ENCODE measurements around the gene PRDM10. TPM values are rescaled to one million over a fixed set of nuclear protein-coding genes. Genes with fewer than 3 reads are reported as not detected.

Gene PRDM10
- total RNA-seq, 1 experiment from 2014 or later, result 9.2 TPM

DNA sequence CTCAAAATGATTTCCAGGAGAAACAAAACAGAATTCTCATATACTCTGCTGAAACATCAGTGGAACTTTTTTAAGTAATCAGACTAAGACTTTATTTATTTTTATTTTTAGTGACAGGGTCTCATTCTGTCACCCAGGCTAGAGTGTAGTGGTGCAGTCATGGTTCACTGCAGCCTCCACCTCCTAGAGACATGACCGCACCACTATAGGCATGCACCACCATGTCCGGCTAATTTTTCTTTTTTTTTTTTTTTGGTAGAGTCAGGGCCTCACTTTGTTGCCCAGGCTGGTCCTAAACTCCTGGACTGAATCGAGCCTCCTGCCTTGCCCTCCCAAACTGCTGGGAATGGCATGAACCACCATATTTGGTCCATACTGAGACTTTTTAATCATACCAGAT is 42.9 kb downstream of the PRDM10 start:
- no peak for DNase-seq (ENCODE audit: low read depth, low spot score)
- H3K79me2 ChIP-seq (ENCODE audit: insufficient read depth, low read length), result no peaks in the 10 kb centered on the region
- ATAC-seq, result no peak
- CTCF ChIA-PET, result no interaction called here
- no peaks in the 10 kb centered on the region for H3K36me3 ChIP-seq (ENCODE audit: control insufficient read depth in 1 of 2, insufficient read depth in 2 of 2, low read length in 2 of 2)
- no peaks in the 10 kb centered on the region for H3K9me2 ChIP-seq (ENCODE audit: insufficient read depth)
- no peak overlapping the region for H3K4me2 ChIP-seq (ENCODE audit: low read length)
- no peak overlapping the region for H3K27ac ChIP-seq (ENCODE audit: low read depth, low read length)
- H3K4me3 ChIP-seq (replicated peaks in 1 of 2; ENCODE audit: low read depth in 1 of 2, low read length in 2 of 2), result no peak overlapping the region
- BruUV-seq (replicated peaks), result no TSS peak
- TF ChIP-seq CBX3 (IDR thresholded peaks at IDR 0.05; ENCODE audit: low read depth), result no peak
- no peak for TF ChIP-seq MAX (IDR thresholded peaks at IDR 0.05)
- no peak for TF ChIP-seq JUND (IDR thresholded peaks at IDR 0.05)
- no peak for TF ChIP-seq ZFX (IDR thresholded peaks at IDR 0.05)
- no peak for TF ChIP-seq EGR1 (IDR thresholded peaks at IDR 0.05; ENCODE audit: low read depth)
- TF ChIP-seq, protein P1, sequence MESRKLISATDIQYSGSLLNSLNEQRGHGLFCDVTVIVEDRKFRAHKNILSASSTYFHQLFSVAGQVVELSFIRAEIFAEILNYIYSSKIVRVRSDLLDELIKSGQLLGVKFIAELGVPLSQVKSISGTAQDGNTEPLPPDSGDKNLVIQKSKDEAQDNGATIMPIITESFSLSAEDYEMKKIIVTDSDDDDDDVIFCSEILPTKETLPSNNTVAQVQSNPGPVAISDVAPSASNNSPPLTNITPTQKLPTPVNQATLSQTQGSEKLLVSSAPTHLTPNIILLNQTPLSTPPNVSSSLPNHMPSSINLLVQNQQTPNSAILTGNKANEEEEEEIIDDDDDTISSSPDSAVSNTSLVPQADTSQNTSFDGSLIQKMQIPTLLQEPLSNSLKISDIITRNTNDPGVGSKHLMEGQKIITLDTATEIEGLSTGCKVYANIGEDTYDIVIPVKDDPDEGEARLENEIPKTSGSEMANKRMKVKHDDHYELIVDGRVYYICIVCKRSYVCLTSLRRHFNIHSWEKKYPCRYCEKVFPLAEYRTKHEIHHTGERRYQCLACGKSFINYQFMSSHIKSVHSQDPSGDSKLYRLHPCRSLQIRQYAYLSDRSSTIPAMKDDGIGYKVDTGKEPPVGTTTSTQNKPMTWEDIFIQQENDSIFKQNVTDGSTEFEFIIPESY (IDR thresholded peaks at IDR 0.05; ENCODE audit: extremely low read depth, insufficient replicate concordance, low read length), result no peak
- TF ChIP-seq FOSL1 (IDR thresholded peaks at IDR 0.05; ENCODE audit: low read depth), result no peak
- TF ChIP-seq EZH2phosphoT487 (IDR thresholded peaks at IDR 0.05; ENCODE audit: borderline replicate concordance), result no peak
- no peak for TF ChIP-seq SIN3A (IDR thresholded peaks at IDR 0.05; ENCODE audit: low read depth)
- no peak for TF ChIP-seq ELF1 (IDR thresholded peaks at IDR 0.05; ENCODE audit: borderline replicate concordance, low read depth)
- TF ChIP-seq POLR2A (IDR thresholded peaks at IDR 0.05; ENCODE audit: borderline replicate concordance, extremely low read depth, insufficient read depth, insufficient read length), result no peak
- TF ChIP-seq YY1 (IDR thresholded peaks at IDR 0.05; ENCODE audit: extremely low read depth, insufficient replicate concordance, low read depth, low read length), result no peak
- no peak for TF ChIP-seq SRF (IDR thresholded peaks at IDR 0.05; ENCODE audit: low read depth)
- no peak for TF ChIP-seq TCF7L2 (IDR thresholded peaks at IDR 0.05; ENCODE audit: borderline replicate concordance, extremely low read depth, insufficient read depth, insufficient read length)
- no peak for TF ChIP-seq EZH2 (IDR thresholded peaks at IDR 0.05)
- TF ChIP-seq ZNF274 (IDR thresholded peaks at IDR 0.05; ENCODE audit: low read depth, low read length), result no peak
- H3K27me3 ChIP-seq (ENCODE audit: insufficient read depth, low read length), result no peaks in the 10 kb centered on the region
- RAD21 ChIA-PET (ENCODE audit: low non-redundant PET in 1 of 2, low total read pairs in 2 of 2, uncharacterized antibody in 2 of 2, unreplicated experiment in 2 of 2), result no interaction called here
- no peak overlapping the region for H3K9ac ChIP-seq (ENCODE audit: low read length)
- POLR2A ChIA-PET, result no interaction called here
- no peaks in the 10 kb centered on the region for H4K20me1 ChIP-seq (ENCODE audit: insufficient read depth)
- H3K9me3 ChIP-seq (ENCODE audit: control insufficient read depth in 1 of 2, insufficient read depth in 1 of 2, low read depth in 1 of 2, low read length in 2 of 2), result no peaks in the 10 kb centered on the region
- H2AFZ ChIP-seq (ENCODE audit: low read depth, low read length, poor library complexity, severe bottlenecking), result no peak overlapping the region
- peaks cover 11 to 14% of the 10 kb centered on the region in 2 experiments for H3K4me1 ChIP-seq (ENCODE audit: control insufficient read depth in 1 of 2, insufficient read depth in 2 of 2, low read length in 2 of 2)
- intact Hi-C loops (cut with micrococcal nuclease), result no loop called here
